PC-3 (cell line): ENCODE measurements around the gene PLA2G7.

ENCODE experiments used
- EZH2 ChIP-seq: fragments of 300-600 bp; sonication (generic); IDR thresholded peaks from one replicate; pipeline ENCODE4 v1.6.1; 2017; ENCODE audit warnings: antibody characterized with exemption, mild to moderate bottlenecking, low read length; ENCODE audit not compliant: unreplicated experiment
- EZH2phosphoT487 ChIP-seq: fragments of 300-600 bp; sonication (generic); IDR thresholded peaks from 2 replicates; pipeline ENCODE4 v1.6.1; 2018; ENCODE audit warnings: mild to moderate bottlenecking, antibody characterized with exemption, low read length, borderline replicate concordance
- TF ChIP-seq, protein P1 (sequence below): fragments of 300-600 bp; sonication (generic); conservative IDR thresholded peaks from 2 replicates; pipeline ENCODE4 v1.5.1; 2017; ENCODE audit warnings: antibody characterized with exemption, low read depth, mild to moderate bottlenecking, low read length

DNA sequence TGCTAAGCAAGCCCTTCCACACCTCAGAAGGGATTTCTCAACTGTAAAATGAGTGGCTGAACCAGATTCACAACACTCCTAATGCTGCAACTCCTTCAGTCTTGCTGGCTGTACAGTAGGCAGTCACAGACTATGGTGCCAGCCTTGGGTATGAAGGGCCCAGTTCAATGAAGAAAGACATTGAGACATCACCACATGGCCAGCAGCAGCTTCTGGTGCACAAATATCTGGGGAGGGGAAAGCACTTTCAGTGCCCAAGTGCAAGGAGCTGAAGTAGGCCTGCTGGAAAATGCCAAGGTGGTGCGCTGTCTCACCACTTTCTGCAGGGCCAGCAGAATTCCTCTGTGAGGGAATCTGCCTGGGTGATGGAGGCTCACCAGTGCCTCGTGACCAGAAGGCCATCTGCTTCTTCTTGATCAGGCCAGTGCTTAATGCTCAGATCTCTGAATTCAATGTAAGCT, 1.8 kb downstream of the PLA2G7 start:
- TF ChIP-seq, protein P1, sequence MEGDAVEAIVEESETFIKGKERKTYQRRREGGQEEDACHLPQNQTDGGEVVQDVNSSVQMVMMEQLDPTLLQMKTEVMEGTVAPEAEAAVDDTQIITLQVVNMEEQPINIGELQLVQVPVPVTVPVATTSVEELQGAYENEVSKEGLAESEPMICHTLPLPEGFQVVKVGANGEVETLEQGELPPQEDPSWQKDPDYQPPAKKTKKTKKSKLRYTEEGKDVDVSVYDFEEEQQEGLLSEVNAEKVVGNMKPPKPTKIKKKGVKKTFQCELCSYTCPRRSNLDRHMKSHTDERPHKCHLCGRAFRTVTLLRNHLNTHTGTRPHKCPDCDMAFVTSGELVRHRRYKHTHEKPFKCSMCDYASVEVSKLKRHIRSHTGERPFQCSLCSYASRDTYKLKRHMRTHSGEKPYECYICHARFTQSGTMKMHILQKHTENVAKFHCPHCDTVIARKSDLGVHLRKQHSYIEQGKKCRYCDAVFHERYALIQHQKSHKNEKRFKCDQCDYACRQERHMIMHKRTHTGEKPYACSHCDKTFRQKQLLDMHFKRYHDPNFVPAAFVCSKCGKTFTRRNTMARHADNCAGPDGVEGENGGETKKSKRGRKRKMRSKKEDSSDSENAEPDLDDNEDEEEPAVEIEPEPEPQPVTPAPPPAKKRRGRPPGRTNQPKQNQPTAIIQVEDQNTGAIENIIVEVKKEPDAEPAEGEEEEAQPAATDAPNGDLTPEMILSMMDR, result no peak
- no peak for TF ChIP-seq EZH2
- no peak for TF ChIP-seq EZH2phosphoT487
